WTC11 (cell line): ENCODE results near the gene PDPK1. TPM values are rescaled to one million over a fixed set of nuclear protein-coding genes. Genes with fewer than 3 reads are reported as not detected.
"Not testable (repeated sequence)": the region's sequence is repeated elsewhere in the genome, so short reads cannot be mapped to it uniquely, and the experiment has no call there.

Source experiments
- ATAC-seq: fragments of 200-7000 bp; cut with Tn5 transposase; 2 replicates; pipeline ENCODE4 v1.10.0; 2021; ENCODE audit warnings: mild to moderate bottlenecking, moderate library complexity
- CTCF ChIA-PET: fragments of 300-600 bp; sonication (Branson Sonifier 250); formaldehyde crosslinking; loops from one replicate; lab custom pipeline; 2021; ENCODE audit warnings: antibody characterized with exemption; lab: Charles Lee
- POLR2A ChIA-PET: fragments of 350-600 bp; sonication (Branson Sonifier 250); formaldehyde crosslinking; loops from one replicate; lab custom pipeline; 2021; ENCODE audit warnings: antibody characterized with exemption; lab: Charles Lee
- DNase-seq: peaks from one replicate; pipeline ENCODE4 v3.0.0; 2021; ENCODE audit warnings: low spot score
- H3K27ac Mint-ChIP-seq: 2 replicates; pipeline ENCODE4 v1.8.0; 2021; ENCODE audit warnings: mixed read lengths
- H3K27me3 Mint-ChIP-seq: 2 replicates; pipeline ENCODE4 v1.8.0; 2021; ENCODE audit warnings: low read depth, mild to moderate bottlenecking, moderate library complexity, mixed read lengths
- H3K36me3 Mint-ChIP-seq: 2 replicates; pipeline ENCODE4 v1.8.0; 2021; ENCODE audit warnings: mixed read lengths
- H3K4me1 Mint-ChIP-seq: 2 replicates; pipeline ENCODE4 v1.8.0; 2022; ENCODE audit warnings: mixed read lengths
- H3K4me3 Mint-ChIP-seq: 2 replicates; pipeline ENCODE4 v1.8.0; 2021; ENCODE audit warnings: mild to moderate bottlenecking, moderate library complexity, mixed read lengths
- H3K9me3 Mint-ChIP-seq: 2 replicates; pipeline ENCODE4 v1.8.0; 2021; ENCODE audit warnings: mixed read lengths
- E2F4 ChIP-seq: sonication (generic); formaldehyde crosslinking; IDR thresholded peaks from 2 replicates; pipeline ENCODE4 v1.8.1; 2022; ENCODE audit warnings: low read depth, mild to moderate bottlenecking, moderate library complexity, missing genetic modification reagents, borderline replicate concordance
- ELF4 ChIP-seq: sonication (generic); formaldehyde crosslinking; IDR thresholded peaks from 2 replicates; pipeline ENCODE4 v1.8.1; 2022; ENCODE audit warnings: low read depth, mild to moderate bottlenecking, moderate library complexity, missing genetic modification reagents
- FOXJ3 ChIP-seq: sonication (generic); formaldehyde crosslinking; IDR thresholded peaks from 2 replicates; pipeline ENCODE4 v1.9.0; 2021; ENCODE audit warnings: missing genetic modification reagents, mild to moderate bottlenecking, borderline replicate concordance
- FOXP1 ChIP-seq: sonication (generic); formaldehyde crosslinking; IDR thresholded peaks from 2 replicates; pipeline ENCODE4 v1.8.0; 2022; ENCODE audit warnings: missing genetic modification reagents, mild to moderate bottlenecking, moderate library complexity, borderline replicate concordance
- KAT7 ChIP-seq: sonication (generic); formaldehyde crosslinking; IDR thresholded peaks from 2 replicates; pipeline ENCODE4 v1.8.1; 2023; ENCODE audit warnings: missing genetic modification reagents, mild to moderate bottlenecking, borderline replicate concordance
- MLX ChIP-seq: sonication (generic); formaldehyde crosslinking; IDR thresholded peaks from 2 replicates; pipeline ENCODE4 v1.8.1; 2023; ENCODE audit warnings: mild to moderate bottlenecking, missing genetic modification reagents, moderate library complexity
- MYBL2 ChIP-seq: sonication (generic); formaldehyde crosslinking; IDR thresholded peaks from 2 replicates; pipeline ENCODE4 v1.8.1; 2023; ENCODE audit warnings: mild to moderate bottlenecking, moderate library complexity, missing genetic modification reagents
- NFATC4 ChIP-seq: fragments of 250-450 bp; sonication (Bioruptor Pico); IDR thresholded peaks from 2 replicates; pipeline ENCODE4 v1.9.0; 2021; ENCODE audit warnings: mild to moderate bottlenecking
- PREB ChIP-seq: sonication (generic); formaldehyde crosslinking; IDR thresholded peaks from 2 replicates; pipeline ENCODE4 v1.8.1; 2022; ENCODE audit warnings: mild to moderate bottlenecking, missing genetic modification reagents, moderate library complexity, borderline replicate concordance
- STAT6 ChIP-seq: sonication (generic); formaldehyde crosslinking; conservative IDR thresholded peaks from 2 replicates; pipeline ENCODE4 v1.8.1; 2023; ENCODE audit warnings: mild to moderate bottlenecking, low read depth, missing genetic modification reagents, moderate library complexity
- TEAD1 ChIP-seq: sonication (generic); formaldehyde crosslinking; IDR thresholded peaks from 2 replicates; pipeline ENCODE4 v1.8.0; 2022; ENCODE audit warnings: mild to moderate bottlenecking, missing genetic modification reagents
- USF1 ChIP-seq: sonication (generic); formaldehyde crosslinking; IDR thresholded peaks from 2 replicates; pipeline ENCODE4 v1.8.0; 2022; ENCODE audit warnings: mild to moderate bottlenecking, missing genetic modification reagents
- USF2 ChIP-seq: sonication (generic); formaldehyde crosslinking; IDR thresholded peaks from 2 replicates; pipeline ENCODE4 v1.8.1; 2023; ENCODE audit warnings: mild to moderate bottlenecking, missing genetic modification reagents, moderate library complexity
- ZNF121 ChIP-seq: sonication (generic); formaldehyde crosslinking; IDR thresholded peaks from 2 replicates; pipeline ENCODE4 v1.8.0; 2023; ENCODE audit warnings: missing genetic modification reagents
- ZNF281 ChIP-seq: sonication (generic); formaldehyde crosslinking; IDR thresholded peaks from 2 replicates; pipeline ENCODE4 v1.8.0; 2023; ENCODE audit warnings: mild to moderate bottlenecking, missing genetic modification reagents
- ZNF396 ChIP-seq: fragments of 250-450 bp; sonication (Bioruptor Pico); IDR thresholded peaks from 2 replicates; pipeline ENCODE4 v1.8.0; 2021; ENCODE audit warnings: mild to moderate bottlenecking, moderate library complexity, borderline replicate concordance
- total RNA-seq: library from RNA; stranded (reverse); gene quantifications from 3 replicates; pipeline ENCODE4 v1.2.3, GENCODE V29; 2021

PDPK1 gene
- total RNA-seq, 1 experiment from 2014 or later: 31.4 TPM

GRCh38 chr16:2598133-2598641, 60.4 kb downstream of the PDPK1 start (continued):
- TF ChIP-seq STAT6 (CRISPR knock-in tag): no peak
- no peak for TF ChIP-seq FOXP1 (CRISPR knock-in tag)
- TF ChIP-seq USF2 (CRISPR knock-in tag): no peak
- no peak for TF ChIP-seq NFATC4
- TF ChIP-seq USF1 (CRISPR knock-in tag): no peak
- no peak for TF ChIP-seq FOXJ3
- TF ChIP-seq MLX: no peak
- no peak for TF ChIP-seq PREB (CRISPR knock-in tag)
- TF ChIP-seq ZNF121 (CRISPR knock-in tag): no peak
- no peak for TF ChIP-seq MYBL2 (CRISPR knock-in tag)

GRCh38 chr16:2598723-2599122, 60.9 kb downstream of the PDPK1 start:
- Mint-ChIP-seq H3K27me3 (no peaks in the 10 kb centered on the region), H3K9me3 (no peaks in the 10 kb centered on the region), H3K27ac (peak overlapping the region; percentile 36; the same call in 1 of the 2 replicates), H3K4me1 (no peaks in the 10 kb centered on the region), H3K4me3 (no peak overlapping the region), H3K36me3 (no peaks in the 10 kb centered on the region)
- TF ChIP-seq ZNF281 (no peak), TEAD1 (no peak), E2F4 (CRISPR knock-in tag) (no peak), KAT7 (CRISPR knock-in tag) (no peak), ZNF396 (no peak), ELF4 (CRISPR knock-in tag) (no peak)
- ATAC-seq: no peak
- CTCF ChIA-PET: no interaction called here
- POLR2A ChIA-PET: no interaction called here
- no peak for DNase-seq

GRCh38 chr16:2599165-2599564, 61.3 kb downstream of the PDPK1 start:
- CTCF ChIA-PET, ATAC-seq, H3K27me3 Mint-ChIP-seq, H3K4me1 Mint-ChIP-seq, H3K9me3 Mint-ChIP-seq, H3K36me3 Mint-ChIP-seq, POLR2A ChIA-PET, DNase-seq, H3K4me3 Mint-ChIP-seq: not testable (repeated sequence)
- peak overlapping the region; percentile 36; the same call in 1 of the 2 replicates for H3K27ac Mint-ChIP-seq

GRCh38 chr16:2599785-2600184, 62.0 kb downstream of the PDPK1 start:
- ATAC-seq, H3K27me3 Mint-ChIP-seq, DNase-seq, H3K27ac Mint-ChIP-seq, H3K9me3 Mint-ChIP-seq, CTCF ChIA-PET, H3K4me3 Mint-ChIP-seq, H3K4me1 Mint-ChIP-seq, POLR2A ChIA-PET, H3K36me3 Mint-ChIP-seq: not testable (repeated sequence)

- H3K9me3 Mint-ChIP-seq, ATAC-seq, H3K36me3 Mint-ChIP-seq, H3K4me3 Mint-ChIP-seq, H3K4me1 Mint-ChIP-seq, POLR2A ChIA-PET, H3K27me3 Mint-ChIP-seq, H3K27ac Mint-ChIP-seq, DNase-seq, CTCF ChIA-PET: not testable (repeated sequence)
These were observed 63.6 kb downstream of the PDPK1 start for GRCh38 chr16:2601301-2602025.
